Esophagus squamous epithelium (tissue), 5 donors: Measurements from ENCODE around the gene FAIM. TPM values are rescaled to one million over a fixed set of nuclear protein-coding genes. Genes with fewer than 3 reads are reported as not detected.
"Not testable (repeated sequence)": the region's sequence is repeated elsewhere in the genome, so short reads cannot be mapped to it uniquely, and the experiment has no call there.

ENCODE experiments used
- DNase-seq: peaks from one replicate; lab custom pipeline; 2025; lab: John Stamatoyannopoulos, UW
- H3K27ac ChIP-seq, 4 donors: fragments of 200-600 bp; sonication (generic); one replicate each; pipeline ENCODE4 v1.5.1; 2016 to 2019; ENCODE audit warnings: mild to moderate bottlenecking in 1 of 4
- H3K27me3 ChIP-seq, 4 donors: fragments of 200-600 bp; sonication (generic); 1 replicate in 3 of 4; 2 replicates in 1 of 4; pipeline versions ENCODE4 v1.5.1 to v1.6.0; 2017 to 2021; ENCODE audit warnings: antibody characterized with exemption in 1 of 4
- H3K36me3 ChIP-seq, 3 donors: fragments of 200-600 bp; sonication (generic); one replicate each; pipeline ENCODE4 v1.5.1; 2016 to 2019
- H3K4me1 ChIP-seq, 3 donors: fragments of 200-600 bp; sonication (generic); one replicate each; pipeline ENCODE4 v1.5.1; 2017 to 2019
- H3K4me3 ChIP-seq, 4 donors: fragments of 200-600 bp; sonication (generic); 1 replicate in 3 of 4; 2 replicates in 1 of 4; pipeline ENCODE4 v1.5.1; 2016 to 2019; ENCODE audit warnings: mild to moderate bottlenecking in 2 of 4, moderate library complexity in 1 of 4
- H3K9me3 ChIP-seq, 3 donors: fragments of 200-600 bp; sonication (generic); one replicate each; pipeline ENCODE4 v1.5.1; 2016 to 2019
- CTCF ChIP-seq, 6 experiments: fragments of 450-650 bp in 4 of 6; fragments of 200-600 bp in 2 of 6; sonication (generic) in 2 of 6; IDR thresholded peaks; one replicate each; pipeline ENCODE4 v1.5.1; 2016 to 2019; ENCODE audit warnings: antibody characterized with exemption in 6 of 6, mild to moderate bottlenecking in 4 of 6, moderate library complexity in 4 of 6
- POLR2A ChIP-seq, 4 donors: fragments of 450-650 bp; IDR thresholded peaks; one replicate each; pipeline ENCODE4 v1.6.1; 2017; ENCODE audit warnings: antibody characterized with exemption in 4 of 4, mild to moderate bottlenecking in 4 of 4, moderate library complexity in 3 of 4
- WGBS, 2 donors: methylation state at CpG; one replicate each; pipeline ENCODE4 v1.1.5; 2018; 5-methylcytosine and 5-hydroxymethylcytosine counted together
- intact Hi-C: fragments of 100-400 bp; cut with DNase I; formaldehyde crosslinking; loops from one replicate; pipeline ENCODE4 v1.15.0; 2022
- total RNA-seq, 4 donors: library from RNA; depleted of rRNA; stranded (reverse); fragments of >200 nt; gene quantifications; one replicate each; pipeline ENCODE4 v1.1.0, GENCODE V29; 2016
- donor health status: DM: yes; HTN: yes; CAD: no.

FAIM gene
- total RNA-seq, 4 donors from 2014 or later: 8.0 to 16.0 (median 11.1) TPM

- WGBS, 2 donors: 70 to 74% methylated on average over 2 of the region's 2 CpGs
Measured at GRCh38 chr3:138569090-138569489, 39.5 kb upstream of the FAIM start.

DNA sequence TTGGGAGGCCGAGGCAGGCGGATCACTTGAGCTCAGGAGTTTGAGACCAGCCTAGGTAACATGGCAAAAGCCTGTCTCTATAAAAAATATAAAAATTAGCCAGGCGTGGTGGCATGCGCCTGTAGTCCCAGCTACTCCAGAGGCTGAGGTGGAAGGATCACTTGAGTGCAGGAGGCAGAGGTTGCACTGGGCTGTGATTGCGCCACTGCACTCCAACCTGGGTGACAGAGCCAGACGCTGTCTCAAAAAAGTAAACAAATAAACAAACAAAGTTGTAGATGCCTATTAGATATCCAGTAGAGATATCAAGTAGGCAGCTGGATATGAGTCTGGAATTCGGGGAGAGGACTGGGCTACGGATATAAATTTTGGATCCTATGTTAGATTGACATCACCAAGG lies 38.9 kb upstream of the FAIM start:
- H3K27me3 ChIP-seq, DNase-seq, intact Hi-C loops, H3K27ac ChIP-seq, H3K4me3 ChIP-seq, H3K4me1 ChIP-seq, H3K9me3 ChIP-seq: not testable (repeated sequence)
- H3K36me3 ChIP-seq: peaks cover 0 to 76% (median 0%) of the 10 kb centered on the region in 3 donors
- 91 to 93% methylated on average over 4 to 8 of the region's 8 CpGs for WGBS, 2 donors

More at GRCh38 chr3:138569090-138569489, 39.5 kb upstream of the FAIM start:
- no peak for TF ChIP-seq CTCF (IDR thresholded peaks at IDR 0.05)
- no peak for TF ChIP-seq POLR2A (IDR thresholded peaks at IDR 0.05)
- DNase-seq: no peak
- intact Hi-C loops: no loop called here
- no peaks in the 10 kb centered on the region for H3K4me1 ChIP-seq
- H3K27ac ChIP-seq: no peak overlapping the region
- H3K4me3 ChIP-seq: no peak overlapping the region
- peaks cover 0 to 70% (median 0%) of the 10 kb centered on the region in 3 donors for H3K36me3 ChIP-seq
- no peaks in the 10 kb centered on the region for H3K27me3 ChIP-seq
- peaks cover 0 to 4% (median 0%) of the 10 kb centered on the region in 3 donors for H3K9me3 ChIP-seq

DNA sequence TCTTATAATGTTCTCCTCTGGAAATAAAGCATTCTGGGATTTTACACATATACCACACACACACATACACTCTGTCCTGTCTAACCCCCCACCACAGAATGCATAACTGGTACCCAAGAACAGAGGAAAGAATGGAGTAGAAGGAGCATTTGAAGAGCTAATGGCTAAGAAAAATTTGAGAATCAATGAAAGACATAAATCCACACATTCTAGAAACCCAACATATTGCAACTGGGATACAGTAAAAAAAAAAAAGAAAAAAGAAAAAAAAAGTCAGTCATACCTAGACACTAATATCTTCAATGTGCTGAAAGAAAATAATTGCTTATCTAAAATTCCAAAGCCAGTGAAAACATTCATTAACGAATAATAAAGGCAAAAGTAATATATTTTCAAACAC lies 35.4 kb upstream of the FAIM start:
- TF ChIP-seq CTCF (IDR thresholded peaks at IDR 0.05) (no peak), POLR2A (IDR thresholded peaks at IDR 0.05) (no peak)
- WGBS, 2 donors: 89 to 95% methylated on average over 1 of the region's 1 CpG
- no peak overlapping the region for H3K27ac ChIP-seq
- intact Hi-C loops: no loop called here
- DNase-seq: no peak
- peaks cover 0 to 10% (median 0%) of the 10 kb centered on the region in 3 donors for H3K9me3 ChIP-seq
- H3K27me3 ChIP-seq: no peaks in the 10 kb centered on the region
- H3K4me1 ChIP-seq: no peaks in the 10 kb centered on the region
- H3K4me3 ChIP-seq: no peak overlapping the region
- peaks cover 0 to 54% (median 0%) of the 10 kb centered on the region in 3 donors for H3K36me3 ChIP-seq

- no peak for TF ChIP-seq POLR2A (IDR thresholded peaks at IDR 0.05)
- TF ChIP-seq CTCF (IDR thresholded peaks at IDR 0.05): no peak
- intact Hi-C loops: no loop called here
- Histone ChIP-seq H3K27me3 (no peaks in the 10 kb centered on the region), H3K4me3 (no peak overlapping the region), H3K9me3 (peaks cover 0 to 10% (median 0%) of the 10 kb centered on the region in 3 donors), H3K27ac (no peak overlapping the region), H3K36me3 (peaks cover 0 to 15% (median 0%) of the 10 kb centered on the region in 3 donors), H3K4me1 (no peaks in the 10 kb centered on the region)
- DNase-seq: no peak
- 56 to 80% methylated on average over 4 of the region's 4 CpGs for WGBS, 2 donors
Measured at GRCh38 chr3:138578141-138578540, 30.4 kb upstream of the FAIM start.

- Histone ChIP-seq H3K4me1 (no peaks in the 10 kb centered on the region), H3K27ac (no peak overlapping the region), H3K36me3 (peaks cover 0 to 8% (median 0%) of the 10 kb centered on the region in 3 donors), H3K4me3 (no peak overlapping the region), H3K9me3 (peaks cover 0 to 5% (median 0%) of the 10 kb centered on the region in 3 donors), H3K27me3 (no peaks in the 10 kb centered on the region)
- WGBS, 2 donors: 93 to 94% methylated on average over 4 to 6 of the region's 6 CpGs
- intact Hi-C loops: no loop called here
- DNase-seq: no peak
- TF ChIP-seq CTCF (IDR thresholded peaks at IDR 0.05): no peak
- TF ChIP-seq POLR2A (IDR thresholded peaks at IDR 0.05): no peak
Measured at GRCh38 chr3:138578961-138579574, 29.5 kb upstream of the FAIM start.
